Measurements from ENCODE around the gene ACP4.

DNA sequence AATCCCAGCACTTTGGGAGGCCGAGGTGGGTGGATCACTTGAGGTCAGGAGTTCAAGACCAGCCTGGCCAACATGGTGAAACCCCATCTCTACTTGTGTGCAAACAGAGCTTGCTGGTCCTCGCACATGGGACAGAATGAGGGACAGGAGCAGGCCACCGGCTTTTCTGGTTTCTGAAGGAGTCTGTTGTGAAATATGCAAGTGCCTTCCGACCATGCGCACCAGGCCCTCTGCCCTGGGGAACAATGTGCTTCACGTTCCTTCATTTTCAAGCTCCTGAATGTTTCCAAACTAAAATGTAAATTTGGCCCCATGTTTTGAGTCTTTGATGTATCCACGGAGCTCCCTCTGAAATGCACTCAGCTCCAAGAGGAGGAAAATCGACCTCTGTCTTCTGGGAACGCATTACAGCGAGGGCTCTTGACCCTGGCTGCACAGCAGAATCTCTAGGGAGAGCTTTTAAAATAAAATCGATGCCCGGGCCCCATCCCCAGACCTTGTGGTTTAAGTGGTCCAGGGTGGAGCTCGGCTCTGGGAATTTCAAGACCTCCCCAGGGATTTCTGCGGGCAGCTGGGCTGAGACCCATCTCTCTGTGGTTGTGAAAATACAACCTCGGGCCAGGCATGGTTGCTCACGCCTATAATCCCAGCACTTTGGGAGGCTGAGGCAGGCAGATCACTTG lies 9.3 kb upstream of the ACP4 start:
- TF ChIP-seq, protein P1, sequence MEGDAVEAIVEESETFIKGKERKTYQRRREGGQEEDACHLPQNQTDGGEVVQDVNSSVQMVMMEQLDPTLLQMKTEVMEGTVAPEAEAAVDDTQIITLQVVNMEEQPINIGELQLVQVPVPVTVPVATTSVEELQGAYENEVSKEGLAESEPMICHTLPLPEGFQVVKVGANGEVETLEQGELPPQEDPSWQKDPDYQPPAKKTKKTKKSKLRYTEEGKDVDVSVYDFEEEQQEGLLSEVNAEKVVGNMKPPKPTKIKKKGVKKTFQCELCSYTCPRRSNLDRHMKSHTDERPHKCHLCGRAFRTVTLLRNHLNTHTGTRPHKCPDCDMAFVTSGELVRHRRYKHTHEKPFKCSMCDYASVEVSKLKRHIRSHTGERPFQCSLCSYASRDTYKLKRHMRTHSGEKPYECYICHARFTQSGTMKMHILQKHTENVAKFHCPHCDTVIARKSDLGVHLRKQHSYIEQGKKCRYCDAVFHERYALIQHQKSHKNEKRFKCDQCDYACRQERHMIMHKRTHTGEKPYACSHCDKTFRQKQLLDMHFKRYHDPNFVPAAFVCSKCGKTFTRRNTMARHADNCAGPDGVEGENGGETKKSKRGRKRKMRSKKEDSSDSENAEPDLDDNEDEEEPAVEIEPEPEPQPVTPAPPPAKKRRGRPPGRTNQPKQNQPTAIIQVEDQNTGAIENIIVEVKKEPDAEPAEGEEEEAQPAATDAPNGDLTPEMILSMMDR (IDR thresholded peaks at IDR 0.05): no peak
- TF ChIP-seq POLR2A (IDR thresholded peaks at IDR 0.05): no peak
